HG02884 (cell line): ENCODE data around the gene CCNL1.
"Not testable (repeated sequence)": the region's sequence is repeated elsewhere in the genome, so short reads cannot be mapped to it uniquely, and the experiment has no call there.

Experiments used
- ATAC-seq: cut with Tn5 transposase; IDR thresholded peaks from one replicate; pipeline ENCODE4 v1.9.1; 2021; ENCODE audit warnings: mild to moderate bottlenecking, moderate library complexity; ENCODE audit not compliant: unreplicated experiment

Gene CCNL1

DNA sequence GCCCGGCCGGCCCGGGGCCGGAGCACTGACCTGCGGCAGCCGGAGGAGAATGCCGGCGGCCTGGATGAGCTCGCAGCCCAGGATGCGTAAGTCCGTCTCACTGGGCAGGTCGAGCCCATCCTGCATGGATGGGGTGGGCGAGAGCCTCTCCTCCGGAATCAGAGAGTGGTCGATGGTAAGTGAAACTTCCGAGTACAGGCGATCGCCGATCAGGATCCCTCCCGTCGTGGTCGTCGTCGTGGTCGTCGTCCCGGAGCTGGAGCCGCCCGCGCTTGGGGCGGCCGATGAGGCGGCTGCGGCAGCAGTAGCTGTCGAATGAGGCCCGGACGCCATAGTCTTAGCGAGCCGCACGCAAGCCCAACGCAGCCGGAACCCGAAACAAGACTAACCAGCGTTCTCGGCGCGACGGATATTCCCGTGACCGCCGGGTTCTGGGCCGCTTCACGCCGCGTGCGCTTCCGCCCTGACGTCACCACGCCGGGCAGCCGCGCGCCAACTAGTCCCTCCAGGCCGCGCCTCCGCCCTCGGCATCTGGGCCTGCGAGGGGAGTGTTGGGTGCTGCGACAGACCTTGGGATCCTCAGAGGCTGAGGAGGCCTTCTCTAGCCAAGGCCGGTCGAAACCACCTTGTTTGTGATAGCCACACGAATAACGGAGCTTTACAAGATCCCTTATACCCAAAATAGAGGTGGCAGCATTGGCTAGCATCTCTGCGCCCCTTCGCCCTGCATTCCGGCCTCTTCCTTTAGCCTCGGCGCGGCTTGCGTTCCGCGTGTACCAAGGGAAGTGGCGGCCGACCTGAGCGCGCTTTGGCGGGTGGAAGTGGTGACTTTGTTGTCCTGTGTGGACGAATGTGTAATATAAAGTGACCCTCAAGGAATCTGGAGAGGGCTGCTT, at the start of gene CCNL1:
TSS of gene CCNL1 (minus strand) at position 386 of the 896 bp plus-strand sequence. CDS start at position 333, 53 bp downstream.
- ATAC-seq: peak; percentile 77

DNA sequence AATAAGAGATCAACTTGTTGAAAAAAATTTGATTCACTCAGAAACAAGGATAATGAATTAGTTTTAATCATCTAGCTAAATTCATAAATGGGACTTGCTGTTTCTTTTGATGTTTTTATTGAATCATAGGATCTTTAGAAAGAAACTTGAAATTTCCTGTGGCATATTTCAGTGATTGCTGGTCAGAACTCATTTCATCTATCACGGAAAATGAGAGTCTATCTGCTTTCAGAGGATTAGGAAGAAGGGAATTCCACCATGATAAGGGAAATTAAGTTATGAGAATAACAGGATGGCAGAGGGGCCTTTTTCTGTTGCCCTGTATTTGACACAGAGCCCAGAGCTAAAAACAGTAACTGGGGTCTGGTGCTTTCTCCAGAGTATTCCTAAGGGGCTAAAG, 44.9 kb upstream of the CCNL1 start:
- no peak for ATAC-seq

DNA sequence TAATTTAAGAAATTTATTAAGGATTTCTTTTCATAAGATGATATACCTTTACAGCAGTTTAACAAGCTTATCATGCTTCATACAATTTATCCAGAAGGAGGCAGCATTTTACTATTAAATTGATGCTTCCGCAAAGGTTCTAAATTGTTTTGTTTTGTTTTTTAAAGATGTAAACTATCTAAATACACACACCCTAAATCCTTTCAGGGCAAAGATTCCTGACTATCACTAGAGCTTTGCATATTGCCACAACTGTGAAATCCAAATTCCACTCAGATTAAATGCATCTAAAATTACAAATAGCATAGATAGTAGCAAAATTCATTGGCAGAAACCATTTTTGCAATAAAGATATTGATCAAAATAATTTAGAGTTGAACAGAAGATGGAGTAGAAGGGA, 44.5 kb upstream of the CCNL1 start:
- no peak for ATAC-seq

DNA sequence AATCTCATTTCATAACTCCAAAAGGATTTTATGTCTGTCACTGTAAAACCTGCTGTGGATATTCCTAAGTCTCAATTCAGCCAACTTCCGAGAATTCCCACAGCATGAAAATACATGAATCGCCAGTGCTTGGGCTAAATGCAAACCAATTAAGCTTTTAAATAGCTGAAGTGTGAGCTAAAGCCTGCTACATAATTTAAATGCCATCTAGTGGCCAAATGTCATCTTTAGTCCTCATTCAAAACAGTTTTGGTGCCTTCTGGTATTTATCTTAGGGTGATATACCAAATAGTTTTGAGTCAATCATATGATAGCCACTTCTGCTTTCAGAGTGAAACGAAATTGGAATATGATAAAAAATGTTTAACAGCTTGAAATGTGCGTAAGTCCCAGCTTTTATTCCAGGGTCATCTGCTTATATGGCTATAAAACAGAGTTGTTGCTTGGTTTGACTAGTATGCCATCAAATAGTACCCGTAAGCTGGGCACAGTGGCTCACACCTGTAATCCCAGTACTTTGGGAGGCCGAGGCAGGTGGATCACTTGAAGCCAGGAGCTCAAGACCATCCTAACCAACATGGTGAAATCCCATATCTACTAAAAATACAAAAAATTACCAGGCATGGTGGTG, 41.8 kb upstream of the CCNL1 start:
- peak; percentile 71 for ATAC-seq

DNA sequence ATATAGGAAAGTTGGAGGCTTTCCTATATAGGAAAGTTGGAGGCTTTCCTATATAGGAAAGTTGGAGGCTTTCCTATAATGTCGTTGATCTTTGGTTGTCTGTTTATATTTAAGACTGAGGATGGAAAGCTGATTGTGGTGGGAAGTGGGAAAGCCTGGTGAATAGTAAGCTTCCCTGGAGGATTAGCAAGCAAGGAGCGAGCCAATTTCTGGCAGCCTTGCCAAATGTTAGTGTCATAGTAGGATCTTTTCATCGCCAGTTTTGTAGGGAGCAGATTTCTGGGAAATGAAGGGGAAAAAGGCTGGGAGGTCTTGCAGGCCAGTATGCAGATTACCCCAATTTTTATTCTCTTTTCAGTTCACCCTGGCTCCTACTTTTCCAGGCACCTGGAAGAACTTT, 39.9 kb upstream of the CCNL1 start:
- ATAC-seq: no peak

DNA sequence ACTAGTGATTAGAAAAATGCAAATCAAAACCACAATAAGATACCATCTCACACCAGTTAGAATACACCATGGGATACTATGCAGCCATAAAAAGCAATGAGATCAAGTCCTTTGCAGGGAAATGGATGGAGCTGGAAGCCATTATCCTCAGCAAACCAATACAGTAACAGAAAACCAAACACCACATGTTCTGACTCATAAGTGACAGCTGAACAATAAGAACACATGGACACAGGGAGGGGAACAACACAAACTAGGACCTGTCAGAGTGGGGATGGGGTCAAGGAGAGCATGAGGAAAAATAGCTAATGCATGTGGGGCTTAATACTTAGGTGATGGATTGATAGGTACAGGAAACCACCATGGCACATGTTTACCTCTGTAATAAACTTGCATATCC, 36.0 kb upstream of the CCNL1 start:
- ATAC-seq: no peak

DNA sequence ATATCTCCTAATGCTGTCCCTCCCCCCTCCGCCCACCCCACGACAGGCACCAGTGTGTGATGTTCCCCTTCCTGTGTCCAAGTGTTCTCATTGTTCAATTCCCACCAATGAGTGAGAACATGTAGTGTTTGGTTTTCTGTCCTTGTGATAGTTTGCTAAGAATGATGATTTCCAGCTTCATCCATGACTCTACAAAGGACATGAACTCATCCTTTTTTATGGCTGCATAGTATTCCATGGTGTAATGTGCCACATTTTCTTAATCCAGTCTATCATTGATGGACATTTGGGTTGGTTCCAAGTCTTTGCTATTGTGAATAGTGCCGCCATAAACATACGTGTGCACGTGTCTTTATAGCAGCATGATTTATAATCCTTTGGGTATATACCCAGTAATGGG, 31.2 kb upstream of the CCNL1 start:
- ATAC-seq: not testable (repeated sequence)

DNA sequence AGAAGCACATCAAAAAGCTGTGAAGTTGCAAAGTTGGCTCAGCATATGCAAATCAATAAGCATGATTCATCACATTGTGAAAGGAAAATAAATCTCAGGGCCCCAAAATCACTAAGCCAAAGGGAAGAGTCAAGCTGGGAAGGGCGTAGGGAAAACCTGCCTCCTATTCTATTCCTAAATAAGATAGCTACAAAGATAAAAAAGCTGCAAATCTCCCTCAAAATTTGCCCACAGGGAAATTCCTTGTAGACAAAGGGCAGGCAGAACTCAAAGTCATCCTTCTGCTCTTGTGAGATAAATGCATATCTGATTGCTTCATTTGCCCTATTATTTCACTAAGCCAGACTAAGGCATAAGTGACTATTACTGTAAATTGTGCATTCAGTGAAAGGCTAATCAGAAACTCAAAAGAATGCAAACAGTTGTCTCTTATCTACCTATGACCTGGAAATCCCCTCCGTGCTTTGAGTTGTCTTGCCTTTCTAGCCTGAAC, 30.5 kb upstream of the CCNL1 start:
- no peak for ATAC-seq

DNA sequence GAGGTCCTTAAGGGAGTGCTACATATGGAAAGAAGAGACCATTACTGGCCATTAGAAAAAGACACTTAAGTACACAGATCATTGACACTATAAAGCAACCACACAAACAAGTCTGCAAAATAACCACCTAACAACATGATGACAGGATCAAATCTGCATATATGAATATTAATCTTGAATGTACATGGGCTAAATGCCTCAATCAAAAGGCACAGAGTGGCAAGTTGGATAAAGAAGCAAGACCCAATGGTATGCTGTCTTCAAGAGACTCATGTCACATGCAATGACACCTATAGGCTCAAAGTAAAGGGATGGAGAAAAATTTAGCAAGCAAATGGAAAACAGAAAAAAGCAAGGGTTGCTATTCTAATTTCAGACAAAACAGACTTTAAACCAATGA, 28.4 kb upstream of the CCNL1 start:
- ATAC-seq: no peak

DNA sequence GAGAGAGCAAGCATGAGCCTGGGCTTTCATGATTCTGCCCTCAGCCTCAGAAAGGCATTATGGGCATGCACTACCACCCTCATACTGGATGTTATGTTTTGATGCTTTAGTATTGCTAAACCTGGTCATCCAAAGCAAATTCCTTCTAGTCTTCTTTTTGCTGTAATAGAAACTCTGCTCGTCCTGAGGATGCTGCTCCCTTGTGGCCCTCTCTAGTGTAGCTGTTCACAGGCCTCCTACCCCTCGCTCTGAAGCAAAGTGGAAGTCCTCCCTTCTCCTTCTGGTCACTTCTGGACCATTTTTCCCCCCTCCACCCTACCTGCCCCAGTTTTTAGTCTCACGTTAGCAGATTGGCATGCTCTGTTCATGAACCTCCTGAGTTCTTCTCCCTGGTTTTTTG, 22.9 kb upstream of the CCNL1 start:
- ATAC-seq: no peak

DNA sequence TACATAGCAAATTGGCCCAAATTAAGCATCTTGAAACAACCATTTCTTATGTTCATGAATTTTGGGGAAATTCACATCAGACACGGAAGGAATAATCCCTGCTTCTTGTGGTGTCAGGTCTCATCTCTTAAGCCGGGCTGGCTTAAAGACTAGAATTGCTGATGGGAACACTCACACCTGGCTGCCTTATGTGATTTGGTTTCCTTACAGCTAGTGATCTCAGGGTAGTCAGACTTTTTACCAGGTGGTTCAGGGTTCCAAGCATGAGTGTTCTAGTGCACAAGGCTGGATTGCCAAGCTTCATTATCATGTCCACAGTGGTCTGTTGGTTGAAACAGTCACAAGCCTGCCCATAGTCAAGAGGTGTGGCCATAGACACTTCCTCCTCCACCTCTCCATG, 20.3 kb upstream of the CCNL1 start:
- ATAC-seq: no peak

DNA sequence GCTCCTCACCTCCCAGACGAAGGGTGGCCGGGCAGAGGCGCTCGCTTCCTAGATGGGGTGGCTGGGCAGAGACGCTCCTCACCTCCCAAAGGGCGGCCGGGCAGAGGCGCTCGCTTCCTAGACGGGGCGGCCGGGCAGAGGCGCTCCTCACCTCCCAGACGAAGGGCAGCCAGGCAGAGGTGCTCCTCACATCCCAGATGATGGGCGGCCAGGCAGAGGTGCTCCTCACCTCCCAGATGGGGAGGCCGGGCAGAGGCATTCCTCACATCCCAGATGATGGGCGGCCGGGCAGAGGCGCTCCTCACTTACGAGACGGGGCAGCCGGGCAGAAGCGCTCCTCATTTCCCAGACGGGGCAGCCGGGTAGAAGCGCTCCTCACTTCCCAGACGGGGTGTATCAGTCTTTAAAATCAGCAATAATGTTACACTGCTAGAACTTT, 19.4 kb upstream of the CCNL1 start:
- ATAC-seq: no peak

DNA sequence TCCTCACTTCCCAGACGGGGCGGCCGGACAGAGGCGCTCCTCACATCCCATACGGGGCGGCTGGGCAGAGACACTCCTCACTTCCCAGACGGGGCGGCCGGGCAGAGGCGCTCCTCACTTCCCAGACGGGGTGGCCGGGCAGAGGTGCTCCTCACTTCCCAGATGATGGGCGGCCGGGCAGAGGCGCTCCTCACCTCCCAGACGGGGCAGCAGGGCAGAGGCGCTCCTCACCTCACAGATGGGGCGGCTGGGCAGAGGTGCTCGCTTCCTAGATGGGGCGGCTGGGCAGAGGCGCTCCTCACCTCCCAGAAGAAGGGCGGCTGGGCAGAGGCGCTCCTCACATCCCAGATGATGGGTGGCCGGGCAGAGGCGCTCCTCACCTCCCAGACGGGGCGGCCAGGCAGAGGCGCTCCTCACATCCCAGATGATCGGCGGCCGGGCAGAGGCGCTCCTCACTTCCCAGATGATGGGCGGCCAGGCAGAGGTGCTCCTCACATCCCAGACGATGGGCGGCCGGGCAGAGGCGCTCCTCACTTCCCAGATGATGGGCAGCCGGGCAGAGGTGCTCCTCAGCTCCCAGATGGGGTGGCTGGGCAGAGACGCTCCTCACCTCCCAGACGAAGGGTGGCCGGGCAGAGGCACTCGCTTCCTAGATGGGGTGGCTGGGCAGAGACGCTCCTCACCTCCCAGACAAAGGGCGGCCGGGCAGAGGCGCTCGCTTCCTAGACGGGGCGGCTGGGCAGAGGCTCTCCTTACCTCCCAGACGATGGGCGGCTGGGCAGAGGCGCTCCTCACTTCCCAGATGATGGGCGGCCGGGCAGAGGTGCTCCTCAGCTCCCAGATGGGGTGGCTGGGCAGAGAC, 18.8 kb upstream of the CCNL1 start:
- ATAC-seq: not testable (repeated sequence)

DNA sequence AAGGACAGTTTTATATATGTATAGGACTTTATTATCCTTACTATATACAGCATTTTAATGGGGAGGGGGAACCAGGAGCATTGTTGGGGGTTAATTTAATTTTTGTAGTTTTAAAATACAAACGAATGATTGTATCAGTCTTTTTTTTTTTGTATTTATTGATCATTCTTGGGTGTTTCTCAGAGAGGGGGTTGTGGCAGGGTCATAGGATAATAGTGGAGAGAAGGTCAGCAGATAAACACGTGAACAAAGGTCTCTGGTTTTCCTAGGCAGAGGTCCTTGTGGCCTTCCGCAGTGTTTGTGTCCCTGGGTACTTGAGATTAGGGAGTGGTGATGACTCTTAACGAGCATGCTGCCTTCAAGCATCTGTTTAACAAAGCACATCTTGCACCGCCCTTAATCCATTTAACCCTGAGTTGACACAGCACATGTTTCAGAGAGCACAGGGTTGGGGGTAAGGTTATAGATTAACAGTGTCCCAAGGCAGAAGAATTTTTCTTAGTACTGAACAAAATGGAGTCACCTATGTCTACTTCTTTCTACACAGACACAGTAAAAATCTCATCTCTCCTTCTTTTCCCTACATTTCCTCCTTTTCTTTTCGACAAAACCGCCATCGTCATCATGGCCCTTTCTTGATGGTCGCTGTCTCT, 18.0 kb upstream of the CCNL1 start:
- not testable (repeated sequence) for ATAC-seq

DNA sequence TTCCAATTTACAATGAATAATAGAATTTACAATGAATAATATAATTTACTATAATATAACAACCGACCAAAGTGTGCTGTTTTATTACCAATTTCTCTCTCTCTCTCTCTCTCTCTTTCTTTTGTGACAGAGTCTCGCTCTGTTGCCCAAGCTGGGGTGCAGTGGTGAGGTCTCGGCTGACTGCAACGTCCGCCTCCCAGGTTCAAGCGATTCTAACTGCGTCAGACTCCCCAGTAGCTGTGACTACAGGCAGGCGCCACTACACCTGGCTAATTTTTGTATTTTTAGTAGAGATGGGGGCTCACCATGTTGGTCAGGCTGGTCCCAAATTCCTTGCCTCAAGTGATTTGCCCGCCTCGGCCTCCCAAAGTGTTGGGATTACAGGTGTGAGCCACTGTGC, 17.0 kb upstream of the CCNL1 start:
- ATAC-seq: no peak

DNA sequence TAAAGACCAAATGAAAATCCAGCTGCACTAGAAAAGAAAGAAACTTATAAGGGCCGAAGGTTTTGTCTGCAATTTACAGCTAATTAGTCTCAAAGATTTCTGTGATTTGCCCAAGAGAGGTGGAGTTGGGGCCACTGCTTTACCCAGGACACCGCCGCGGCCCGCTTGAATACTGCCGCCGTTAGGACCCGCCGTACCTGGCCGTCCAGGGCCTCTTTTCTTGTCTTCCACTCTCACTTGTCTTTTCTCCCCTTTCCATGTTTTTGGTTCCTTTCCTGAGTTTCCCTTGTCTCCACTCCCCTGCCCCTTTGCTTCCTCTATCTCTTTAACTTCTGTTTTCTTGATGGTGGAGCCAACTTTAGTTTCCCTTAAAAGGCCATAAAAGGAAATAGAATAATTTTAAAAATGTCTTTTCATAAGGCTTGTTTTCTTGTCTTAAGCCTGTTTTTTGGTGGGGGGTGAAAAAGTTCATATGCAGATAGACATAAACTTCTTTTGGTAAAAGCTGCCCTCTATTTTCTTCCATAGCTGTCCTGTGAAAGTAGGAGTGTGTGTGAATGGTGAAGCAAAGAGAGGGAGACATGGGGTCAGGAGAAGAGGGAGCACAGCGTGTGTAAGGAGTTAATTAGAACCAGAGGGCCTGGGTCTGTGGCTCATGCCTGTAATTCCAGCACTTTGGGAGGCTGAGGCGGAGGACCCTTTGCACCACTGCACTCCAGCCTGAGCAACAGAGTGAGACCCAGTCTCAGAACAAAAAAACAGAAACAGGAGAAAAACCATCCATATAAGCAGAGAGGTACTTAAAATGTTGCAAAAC, 16.0 kb upstream of the CCNL1 start:
- ATAC-seq: no peak

DNA sequence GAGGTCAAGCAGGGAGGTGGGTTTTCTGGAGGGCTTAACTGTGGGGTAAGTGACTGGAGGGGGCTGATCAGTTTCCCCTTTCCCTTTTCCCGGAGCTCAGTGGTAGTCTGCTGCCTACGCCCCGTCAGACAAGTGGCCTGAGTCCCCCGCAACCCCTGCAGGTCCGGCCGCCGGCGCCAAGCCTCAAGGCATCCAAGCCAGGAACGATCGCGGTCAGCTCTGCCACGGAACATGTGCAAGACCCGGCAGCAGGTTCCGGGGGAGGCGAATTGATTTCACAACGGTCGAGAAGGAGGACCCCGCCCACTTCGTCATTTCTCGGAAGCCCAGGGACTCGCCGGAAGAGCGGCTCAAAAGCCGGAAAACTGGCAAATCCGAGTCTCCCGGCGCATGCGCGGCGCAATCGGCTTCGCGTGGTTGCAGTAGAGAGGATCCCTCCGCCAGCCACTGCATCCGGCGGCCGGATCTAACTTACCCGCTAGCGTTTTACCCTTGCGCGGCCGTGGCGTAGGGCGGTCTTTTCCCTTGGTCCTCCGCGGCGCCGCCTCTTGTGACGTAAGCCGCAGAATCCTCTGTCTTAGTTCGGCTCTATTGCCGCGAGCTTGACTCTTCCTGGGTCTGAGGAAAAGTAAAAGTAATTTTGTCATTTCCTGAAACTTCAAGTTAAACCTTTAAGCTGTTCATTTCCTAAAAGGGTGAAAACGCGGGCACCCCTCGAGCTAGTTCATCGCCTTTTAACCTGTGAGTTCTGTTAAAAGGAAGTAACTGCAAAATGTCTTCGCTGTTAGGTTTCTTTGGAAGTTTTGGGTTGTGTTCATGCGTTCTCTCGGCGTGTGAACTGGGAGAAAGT, 14.9 kb upstream of the CCNL1 start:
- ATAC-seq: peak; percentile 93

DNA sequence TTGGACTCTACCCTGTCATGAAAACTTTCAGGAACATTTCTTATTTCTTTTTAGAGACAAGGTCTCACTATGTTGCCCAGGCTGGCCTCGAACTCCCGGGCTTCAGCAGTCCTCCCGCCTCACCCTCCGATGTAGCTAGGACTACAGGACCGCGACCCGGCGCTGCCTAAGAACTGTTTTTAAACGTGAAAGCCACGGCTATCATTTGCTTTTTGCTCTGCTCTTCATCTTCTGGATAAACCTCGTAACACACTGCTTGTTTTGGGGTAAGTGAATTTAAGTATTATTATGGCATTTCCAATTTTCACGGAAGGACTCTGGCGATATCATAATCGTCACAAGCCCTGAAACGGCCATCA, 14.3 kb upstream of the CCNL1 start:
- ATAC-seq: peak; percentile 1

DNA sequence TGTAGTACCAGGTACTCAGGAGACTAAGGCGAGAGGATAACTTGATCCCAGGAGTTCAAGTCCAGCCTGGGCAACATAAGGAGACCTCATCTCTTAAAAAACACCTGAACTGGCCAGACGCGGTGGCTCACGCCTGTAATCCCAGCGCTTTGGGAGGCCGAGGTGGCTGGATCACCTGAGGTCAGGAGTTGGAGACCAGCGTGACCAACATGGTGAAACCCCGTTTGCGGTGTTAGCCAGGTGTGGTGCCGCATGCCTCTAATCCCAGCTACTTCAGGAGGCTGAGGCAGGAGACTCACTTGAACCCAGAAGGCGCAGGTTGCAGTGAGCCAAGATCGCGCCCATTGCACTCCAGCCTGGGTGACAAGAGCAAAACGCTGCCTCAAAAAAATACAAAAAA, 13.4 kb upstream of the CCNL1 start:
- not testable (repeated sequence) for ATAC-seq
